GM04503 (cell line): ENCODE measurements around the gene EP400.
"Not testable (repeated sequence)": the region's sequence is repeated elsewhere in the genome, so short reads cannot be mapped to it uniquely, and the experiment has no call there.

Experiments used
- DNase-seq: peaks from one replicate; pipeline ENCODE4 v3.0.0-alpha.2; 2012; ENCODE audit warnings: low read depth

EP400 gene

DNA sequence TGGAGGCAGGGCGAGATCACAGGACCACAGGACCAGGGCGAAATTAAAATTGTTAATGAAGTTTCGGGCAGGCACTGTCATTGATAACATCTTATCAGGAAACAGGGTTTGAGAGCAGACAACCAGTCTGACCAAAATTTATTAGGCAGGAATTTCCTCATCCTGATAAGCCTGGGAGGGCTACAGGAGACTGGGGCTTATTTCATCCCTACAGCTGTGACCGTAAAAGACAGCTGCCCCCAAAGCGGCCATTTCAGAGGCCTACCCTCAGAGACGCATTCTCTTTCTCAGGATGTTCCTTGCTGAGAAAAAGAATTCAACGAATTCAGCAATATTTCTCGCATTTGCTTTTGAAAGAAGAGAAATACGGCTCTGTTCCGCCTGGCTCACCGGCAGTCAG lies 97.9 kb downstream of the EP400 start:
- not testable (repeated sequence) for DNase-seq

DNA sequence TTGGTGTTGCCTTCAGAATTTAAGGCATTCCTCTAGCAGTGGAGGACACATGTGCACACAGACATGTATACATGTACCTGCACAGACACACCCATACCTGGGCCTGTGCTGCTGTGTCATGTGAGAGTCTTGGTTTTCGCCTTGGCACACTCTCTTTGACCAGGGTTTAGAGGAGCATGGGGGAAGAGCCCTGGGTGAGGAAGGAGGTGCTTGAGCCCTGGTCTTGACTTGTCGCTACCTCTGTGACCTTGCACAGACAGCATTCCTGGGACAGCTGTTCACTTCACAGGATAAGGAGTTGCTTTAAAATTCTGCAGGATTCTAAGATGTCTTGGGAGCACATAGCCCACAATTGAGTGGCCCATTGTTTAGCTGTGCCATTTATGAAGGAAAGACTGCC lies 99.7 kb downstream of the EP400 start:
- DNase-seq: no peak

DNA sequence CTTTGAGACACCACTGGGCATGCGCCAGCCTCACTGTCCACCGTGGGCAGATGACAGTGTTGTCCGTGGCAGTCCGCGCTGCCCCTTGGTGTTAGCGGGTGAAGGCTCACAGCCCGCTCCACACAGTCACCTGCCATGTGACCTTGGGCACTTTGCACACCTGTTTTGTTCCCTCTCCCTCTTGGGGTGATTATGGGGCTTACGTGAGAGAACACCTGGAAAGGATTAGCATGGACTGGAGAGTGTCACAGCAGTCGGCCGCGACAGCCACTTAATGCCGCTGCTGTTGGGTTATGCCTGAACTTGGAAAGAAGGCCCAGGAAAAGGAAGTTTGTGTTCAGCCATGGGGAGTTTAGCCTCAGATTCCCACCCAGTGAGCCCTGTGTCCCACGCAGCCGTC lies 100.1 kb downstream of the EP400 start:
- DNase-seq: no peak

DNA sequence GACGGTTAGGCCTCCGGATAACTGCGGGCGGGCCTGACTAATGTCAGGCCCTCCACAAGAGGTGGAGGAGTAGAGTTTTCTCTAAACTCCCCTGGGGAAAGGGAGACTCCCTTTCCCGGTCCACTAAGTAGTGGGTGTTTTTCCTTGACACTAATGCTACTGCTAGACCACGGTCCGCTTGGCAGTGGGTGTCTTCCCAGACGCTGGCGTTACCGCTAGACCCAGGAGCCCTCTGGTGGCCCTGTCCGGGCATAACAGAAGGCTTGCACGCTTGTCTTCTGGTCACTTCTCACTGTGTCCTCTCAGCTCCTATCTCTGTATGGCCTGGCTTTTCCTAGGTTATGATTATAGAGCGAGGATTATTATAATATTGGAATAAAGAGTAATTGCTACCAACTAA lies 102.0 kb downstream of the EP400 start:
- not testable (repeated sequence) for DNase-seq

DNA sequence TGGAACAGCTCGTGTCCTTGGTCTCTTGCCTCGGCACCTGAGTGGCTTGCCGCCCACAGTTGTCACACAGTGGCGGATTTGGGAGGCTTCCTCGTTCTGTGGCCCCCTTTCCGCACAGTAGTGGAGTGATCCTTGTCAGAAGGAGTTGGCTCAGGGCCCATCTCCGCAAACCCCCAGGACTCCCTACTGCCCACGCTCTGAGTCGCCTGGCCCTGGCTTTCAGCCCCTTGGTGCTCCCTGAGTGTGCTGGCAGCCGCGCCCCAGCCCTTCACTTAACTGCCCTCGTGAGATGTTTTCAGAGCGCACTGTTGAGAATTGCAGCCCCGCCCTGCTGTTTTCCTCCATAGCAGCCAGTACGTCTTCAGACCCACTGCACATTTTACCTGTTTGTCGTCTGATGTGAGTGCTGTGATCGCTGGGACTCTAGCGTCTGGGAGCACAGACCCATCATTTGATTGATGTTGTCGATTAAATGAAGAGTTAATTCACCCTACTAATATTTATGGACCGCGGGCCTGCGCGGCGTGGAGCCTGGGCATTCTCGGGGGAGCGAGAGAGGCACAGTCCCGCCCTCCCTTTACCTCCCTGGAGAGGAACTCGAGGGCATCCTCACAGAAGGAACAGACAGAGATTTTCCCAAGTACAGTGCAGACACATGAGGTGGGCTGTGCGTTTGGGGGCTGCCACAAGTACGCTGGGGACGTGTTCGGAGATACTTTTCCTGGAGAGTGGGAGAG lies 102.6 kb downstream of the EP400 start:
- DNase-seq: no peak

DNA sequence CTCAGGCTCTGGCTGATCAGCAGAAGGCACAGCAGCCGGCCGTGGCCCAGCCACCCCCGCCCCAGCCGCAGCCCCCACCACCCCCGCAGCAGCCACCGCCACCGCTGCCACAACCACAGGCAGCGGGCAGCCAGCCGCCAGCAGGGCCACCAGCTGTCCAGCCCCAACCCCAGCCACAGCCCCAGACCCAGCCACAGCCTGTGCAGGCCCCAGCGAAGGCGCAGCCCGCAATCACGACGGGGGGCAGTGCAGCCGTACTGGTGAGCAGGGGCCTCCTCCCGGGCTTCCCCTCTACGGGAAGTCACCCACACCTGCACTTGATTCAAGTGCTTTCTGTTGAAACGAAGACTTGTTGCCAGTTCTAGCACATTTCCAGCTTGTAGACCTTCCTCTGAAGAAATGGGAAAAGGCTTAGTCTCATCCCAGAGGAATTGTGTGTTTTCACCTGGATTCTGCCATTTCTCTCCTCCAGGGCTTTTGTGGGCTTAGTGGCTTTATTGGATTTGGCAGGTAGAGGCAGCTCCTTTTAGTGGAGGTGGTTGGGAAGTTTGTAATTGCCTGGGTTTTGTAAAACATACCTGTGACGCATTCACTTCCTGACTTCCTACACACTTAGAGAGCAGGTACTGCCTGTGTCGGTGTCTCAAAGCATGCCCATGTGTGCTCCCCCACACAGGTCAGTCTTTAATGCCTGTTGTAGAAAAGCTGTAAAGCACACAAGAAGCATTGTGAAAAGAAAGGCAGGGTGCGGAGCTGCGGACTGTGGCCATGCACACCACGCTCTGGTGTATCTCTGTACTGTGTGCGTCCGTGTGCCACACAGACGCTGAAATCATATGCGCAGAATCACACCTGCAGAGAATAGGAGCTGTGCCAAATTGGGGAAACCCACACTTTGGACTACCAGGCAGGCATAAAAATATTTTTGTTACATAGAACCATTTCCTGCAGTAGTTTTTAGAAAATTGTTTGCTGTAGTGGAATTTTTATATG lies 103.9 kb downstream of the EP400 start:
- DNase-seq: no peak

DNA sequence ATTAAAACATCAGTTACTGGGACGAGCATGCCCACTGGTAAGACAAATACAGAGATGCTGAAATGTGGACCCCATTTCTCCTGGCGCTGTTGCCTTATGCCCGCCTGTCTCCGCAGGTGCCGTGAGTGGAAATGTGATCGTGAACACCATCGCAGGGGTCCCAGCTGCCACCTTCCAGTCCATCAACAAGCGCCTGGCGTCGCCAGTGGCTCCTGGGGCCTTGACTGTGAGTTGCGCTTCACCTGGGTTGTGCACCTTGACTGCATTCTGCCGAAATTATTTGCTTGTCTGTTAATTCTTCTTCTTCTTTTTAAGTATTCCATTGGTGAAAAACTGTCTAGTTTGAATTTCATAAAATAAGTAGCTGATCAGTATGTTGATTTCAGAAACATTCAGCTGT lies 105.2 kb downstream of the EP400 start:
- DNase-seq: no peak

DNA sequence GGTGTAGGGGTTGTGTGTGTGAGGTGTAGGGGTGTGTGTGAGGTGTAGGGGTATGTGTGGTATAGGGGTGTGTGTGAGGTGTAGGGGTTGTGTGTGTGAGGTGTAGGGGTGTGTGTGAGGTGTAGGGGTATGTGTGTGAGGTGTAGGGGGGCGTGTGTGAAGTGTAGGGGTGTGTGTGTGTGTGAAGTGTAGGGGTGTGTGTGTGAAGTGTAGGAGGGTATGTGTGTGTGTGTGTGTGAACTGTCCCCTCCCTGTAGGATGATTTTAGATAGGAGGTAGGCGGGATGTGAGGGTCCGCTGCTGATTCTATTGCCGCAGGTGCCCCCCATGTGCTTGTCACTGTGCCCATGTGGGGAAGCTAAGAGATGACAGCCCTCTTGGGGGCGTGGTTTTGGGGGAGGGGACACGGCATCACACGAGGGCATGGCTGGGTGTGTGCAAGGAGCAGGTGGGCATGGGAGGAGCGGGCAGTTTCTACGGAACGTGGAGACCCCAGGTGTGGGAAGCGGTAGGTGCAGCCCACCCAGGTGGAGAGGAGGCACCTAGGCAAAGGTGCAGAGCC lies 105.9 kb downstream of the EP400 start:
- no peak for DNase-seq

DNA sequence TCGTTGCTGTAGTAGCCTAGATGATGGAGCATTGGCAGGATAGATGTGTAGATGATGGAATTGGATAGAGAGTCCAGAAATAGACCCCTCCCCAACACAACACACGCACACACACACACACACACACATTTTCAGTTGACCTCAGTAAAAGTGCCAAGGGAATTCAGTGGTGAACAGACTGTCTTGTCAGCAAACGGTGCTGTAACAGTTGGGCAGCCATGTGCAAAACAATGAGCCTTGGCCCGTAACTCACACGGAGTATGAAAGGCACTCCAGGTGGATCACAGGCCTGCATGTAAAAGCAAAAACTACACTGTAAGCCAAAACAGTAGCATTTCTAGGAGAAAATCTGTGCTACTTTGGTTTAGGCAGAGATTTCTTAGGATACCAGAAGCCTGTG lies 106.6 kb downstream of the EP400 start:
- DNase-seq: no peak

DNA sequence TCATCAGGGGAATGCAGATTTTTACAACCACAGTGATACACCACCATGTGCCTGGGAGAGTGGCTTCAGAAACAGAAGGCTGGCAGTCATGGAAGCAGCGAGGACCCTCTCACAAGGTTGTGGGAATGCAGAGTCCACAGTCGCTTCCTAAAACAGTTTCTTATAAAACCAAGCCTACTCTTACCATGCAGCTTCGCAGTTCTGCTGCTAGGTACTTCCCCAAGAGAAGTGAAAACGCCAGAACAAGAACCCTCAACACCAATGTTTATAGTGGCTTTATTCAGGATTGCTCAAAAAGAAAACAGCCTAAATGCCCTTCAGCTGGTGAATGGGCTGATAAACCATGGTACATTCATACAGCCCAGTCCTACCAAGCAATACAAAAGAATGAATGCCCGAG lies 107.2 kb downstream of the EP400 start:
- no peak for DNase-seq

DNA sequence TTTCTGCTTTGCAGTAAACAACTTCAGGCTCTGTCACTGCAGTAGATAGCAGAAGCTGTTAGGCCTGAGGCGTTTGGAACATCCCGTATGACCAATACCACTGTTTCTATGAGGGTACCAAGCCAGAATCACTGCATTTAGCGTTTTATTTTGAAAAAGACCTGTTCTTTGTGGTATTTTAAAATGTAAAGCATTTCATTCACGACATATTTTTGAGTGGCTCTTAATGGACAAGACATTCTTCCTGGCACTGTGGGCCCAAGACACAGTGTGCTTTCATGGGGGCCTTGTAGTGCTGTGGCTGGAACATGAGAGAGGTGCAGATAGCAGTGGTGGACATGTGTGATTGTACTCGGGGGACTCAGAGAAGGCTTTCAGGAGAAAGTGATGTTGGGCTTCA lies 107.9 kb downstream of the EP400 start:
- DNase-seq: no peak

DNA sequence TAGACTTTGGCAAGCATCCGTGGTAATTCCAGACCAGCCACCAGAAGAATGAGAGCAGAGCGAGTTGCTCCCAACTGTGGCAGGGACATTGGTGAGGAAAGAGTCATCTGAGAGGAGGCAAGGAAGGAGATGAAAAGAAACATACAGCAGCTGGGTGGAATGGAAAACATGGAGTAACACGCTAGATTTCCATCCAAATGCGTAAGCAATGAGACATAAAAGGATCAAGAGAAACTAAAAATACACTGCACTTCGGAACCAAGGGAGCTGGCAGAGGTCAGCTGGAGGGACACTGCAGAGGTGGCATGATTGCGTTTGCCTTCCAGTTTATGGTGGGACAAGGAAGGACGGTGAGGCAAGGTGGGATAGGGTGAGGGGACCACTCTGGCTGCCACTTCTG lies 111.5 kb downstream of the EP400 start:
- DNase-seq: no peak

DNA sequence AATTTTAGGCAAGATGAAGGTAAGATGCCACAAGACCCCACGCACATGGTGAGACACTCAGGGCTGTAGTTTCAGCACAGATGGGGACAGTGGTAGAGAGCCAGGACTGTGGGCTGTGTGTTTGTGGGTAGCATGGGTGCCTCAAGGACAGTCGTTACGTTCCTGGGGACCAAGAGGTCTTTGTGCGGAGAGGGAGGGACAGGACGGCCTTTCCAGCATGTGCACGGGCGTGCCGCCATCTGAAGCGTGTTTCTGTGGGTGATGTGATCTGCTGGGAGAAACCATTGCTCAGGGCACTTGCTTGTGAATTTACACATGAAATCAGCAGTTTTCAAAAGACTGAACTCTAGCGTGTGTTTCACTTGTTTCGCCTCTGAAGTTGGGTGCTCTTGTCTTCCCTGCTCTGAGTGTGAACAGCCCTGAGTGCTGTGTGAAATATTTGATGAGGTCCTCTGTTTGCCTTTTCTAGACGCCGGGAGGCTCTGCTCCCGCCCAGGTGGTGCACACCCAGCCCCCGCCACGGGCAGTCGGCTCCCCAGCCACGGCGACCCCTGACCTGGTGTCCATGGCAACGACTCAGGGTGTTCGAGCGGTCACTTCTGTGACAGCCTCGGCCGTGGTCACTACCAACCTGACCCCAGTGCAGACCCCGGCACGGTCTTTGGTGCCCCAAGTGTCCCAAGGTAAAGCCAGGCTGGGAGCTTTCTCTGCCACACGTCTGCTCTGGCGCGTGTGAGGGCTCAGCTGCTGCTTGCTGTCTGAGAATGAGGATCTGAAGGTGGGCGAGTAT lies 112.1 kb downstream of the EP400 start:
- DNase-seq: no peak

DNA sequence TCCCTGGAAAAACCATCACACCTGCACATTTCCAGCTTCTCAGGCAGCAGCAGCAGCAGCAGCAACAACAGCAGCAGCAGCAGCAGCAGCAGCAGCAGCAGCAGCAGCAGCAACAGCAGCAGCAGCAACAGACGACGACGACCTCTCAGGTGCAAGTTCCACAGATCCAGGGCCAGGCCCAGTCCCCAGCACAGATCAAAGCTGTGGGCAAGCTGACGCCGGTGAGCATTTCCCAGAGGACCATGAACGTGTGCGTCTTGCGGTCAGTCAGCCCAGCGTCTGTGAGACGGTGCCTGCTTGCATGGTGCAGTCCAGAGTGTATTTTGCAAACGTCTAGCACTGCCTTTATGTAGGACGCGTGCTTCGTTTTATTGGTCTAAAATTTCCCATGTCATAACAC lies 112.7 kb downstream of the EP400 start:
- no peak for DNase-seq

DNA sequence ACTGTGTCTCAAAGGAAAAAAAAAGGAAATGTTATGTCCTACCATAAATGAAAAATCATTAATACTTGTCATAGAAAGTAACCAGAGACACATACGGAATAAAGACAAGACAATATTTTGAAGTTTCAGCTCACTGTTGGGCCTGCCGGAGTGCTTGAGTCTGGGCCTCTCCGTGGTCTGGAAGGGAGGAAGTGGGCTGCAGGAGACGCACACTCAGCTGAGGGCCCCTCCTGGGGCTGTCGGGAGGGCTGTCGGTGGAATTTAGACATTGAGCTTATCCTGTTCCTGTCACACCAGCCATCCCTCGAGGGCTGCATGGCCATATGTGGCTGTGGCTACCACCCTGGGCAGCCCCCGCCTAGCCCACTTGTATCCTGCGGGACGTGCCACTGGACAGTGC lies 113.7 kb downstream of the EP400 start:
- DNase-seq: no peak

DNA sequence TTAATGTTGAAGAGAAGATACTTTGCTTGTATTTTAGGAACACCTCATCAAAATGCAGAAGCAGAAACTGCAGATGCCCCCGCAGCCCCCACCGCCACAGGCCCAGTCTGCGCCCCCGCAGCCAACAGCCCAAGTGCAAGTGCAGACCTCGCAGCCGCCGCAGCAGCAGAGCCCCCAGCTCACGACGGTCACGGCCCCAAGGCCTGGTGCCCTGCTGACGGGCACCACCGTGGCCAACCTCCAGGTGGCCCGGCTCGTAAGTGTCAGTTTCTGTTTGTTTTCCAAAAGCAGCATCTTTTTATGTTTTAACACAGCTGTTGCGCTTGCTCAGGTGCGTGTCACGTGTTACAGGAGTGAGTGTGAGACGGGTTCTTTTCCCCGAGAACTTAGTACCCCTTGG lies 114.9 kb downstream of the EP400 start:
- no peak for DNase-seq

DNA sequence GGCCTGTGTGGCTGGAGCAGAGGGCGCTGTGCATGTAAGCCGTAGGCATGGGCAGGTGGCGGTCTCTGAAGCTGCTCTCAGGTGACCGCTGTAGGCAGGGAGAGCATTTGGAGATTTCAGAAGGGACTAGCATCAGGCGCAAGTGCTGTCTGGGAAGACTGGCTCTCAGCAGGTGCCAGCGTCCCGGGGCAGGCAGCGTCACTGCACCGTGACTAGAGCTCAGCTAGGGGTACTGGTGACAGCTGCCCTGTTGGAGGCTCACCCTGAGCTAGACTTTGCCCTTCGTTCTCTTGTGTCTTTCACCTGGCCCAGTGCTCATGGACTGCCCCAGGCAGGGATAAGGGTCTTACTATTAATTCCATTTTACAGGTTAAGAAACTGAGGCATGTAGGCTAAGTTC lies 115.5 kb downstream of the EP400 start:
- DNase-seq: no peak

DNA sequence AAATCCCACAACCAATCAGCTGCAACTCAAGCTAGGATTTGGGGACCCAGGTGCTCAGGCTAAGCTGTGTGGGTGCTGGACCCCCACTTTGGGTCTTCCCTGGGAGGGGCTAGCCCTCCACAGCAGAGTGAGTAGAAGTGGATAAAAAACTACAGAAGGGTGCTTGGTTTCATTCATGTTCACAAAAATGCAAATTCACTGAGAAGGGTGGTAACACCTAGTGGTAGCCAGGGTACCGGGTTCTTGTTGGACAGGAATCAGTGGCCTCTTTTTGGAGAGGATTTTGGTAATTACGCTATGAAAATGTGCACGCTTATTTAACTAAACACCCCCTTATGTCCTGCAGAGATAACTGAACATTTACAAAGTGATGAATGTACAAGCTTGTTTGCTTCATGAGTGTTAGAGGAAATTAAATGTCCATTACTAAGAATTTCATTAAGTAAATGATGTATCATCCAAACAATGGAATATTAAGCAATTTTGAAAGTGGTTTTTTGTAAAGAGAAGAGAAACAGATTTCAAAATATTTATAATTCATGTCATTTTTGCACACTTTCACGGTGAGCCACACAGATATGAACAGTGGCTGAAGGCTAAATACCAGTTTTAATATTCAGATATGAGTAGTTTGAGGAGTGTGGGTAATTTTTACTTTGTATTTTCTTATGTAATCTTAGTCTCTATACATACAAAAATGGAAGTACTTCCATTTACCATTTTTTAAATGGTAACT lies 116.0 kb downstream of the EP400 start:
- DNase-seq: no peak

DNA sequence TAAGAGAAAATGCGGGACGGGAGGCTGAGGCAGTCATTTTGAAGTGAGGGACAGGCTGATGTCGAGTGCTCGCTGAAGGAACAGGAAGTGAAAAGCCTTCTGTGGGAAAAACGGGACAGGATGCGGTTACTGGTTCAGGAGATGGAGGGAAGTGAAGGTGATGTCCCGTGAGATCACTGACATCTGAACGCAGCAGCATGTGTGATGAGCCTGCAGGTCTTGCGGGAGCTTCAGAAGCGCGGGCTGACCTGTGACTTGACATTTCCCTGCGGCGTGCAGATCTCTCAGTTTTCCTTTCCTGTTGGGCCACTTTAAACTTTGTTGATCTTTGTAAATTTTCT lies 116.6 kb downstream of the EP400 start:
- no peak for DNase-seq

DNA sequence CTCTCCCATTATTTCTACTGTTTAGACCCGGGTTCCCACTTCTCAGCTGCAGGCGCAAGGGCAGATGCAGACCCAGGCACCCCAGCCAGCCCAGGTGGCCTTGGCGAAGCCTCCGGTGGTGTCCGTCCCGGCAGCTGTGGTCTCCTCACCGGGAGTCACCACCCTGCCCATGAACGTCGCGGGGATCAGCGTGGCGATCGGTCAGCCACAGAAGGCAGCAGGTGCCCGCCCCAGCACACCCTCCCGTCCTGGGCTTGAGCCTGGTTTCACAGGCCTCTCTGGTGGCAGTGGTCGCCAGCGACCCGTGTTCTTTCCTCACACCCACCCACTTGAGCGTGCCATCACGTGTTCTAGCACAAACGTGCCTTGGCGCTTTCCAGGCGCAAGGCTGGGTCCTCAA lies 117.0 kb downstream of the EP400 start:
- DNase-seq: no peak

DNA sequence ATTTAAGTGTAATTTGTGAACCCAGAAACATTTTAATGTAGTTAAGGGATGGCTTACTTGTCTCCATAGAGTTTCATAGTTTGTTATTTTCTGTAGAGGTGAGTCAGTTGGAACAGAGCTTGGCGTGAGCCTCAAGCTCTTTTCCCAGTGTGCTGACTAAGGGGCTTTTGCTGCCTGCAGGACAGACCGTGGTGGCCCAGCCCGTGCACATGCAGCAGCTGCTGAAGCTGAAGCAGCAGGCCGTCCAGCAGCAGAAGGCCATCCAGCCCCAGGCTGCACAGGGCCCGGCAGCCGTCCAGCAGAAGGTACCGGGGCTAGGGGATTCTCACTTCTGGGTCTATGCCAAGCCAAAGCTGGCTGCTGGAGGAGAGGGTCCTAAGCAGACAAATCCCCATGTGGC lies 117.4 kb downstream of the EP400 start:
- DNase-seq: no peak

DNA sequence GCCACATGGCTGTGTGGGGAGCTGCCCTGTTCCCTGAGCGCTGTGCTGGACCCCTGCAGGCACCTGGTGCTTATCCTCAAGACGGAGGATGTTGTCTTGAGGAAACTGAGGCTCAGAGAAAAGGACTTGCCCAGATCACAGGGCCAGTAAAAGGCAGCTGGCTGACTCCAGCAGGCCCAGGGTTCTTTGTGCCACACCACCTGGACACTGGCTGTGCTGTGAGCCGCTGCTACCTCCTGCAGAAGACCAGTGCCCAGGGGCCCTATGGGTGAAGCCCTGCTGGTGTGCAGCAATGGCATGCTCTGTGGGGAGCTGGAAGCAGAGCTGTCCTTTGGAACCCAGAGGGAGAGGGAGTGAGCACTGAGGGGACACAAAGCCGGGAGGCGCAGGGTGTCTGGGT lies 118.5 kb downstream of the EP400 start:
- DNase-seq: no peak
